IMR-90 (cell line): ENCODE measurements around the gene ETV4. TPM values are rescaled to one million over a fixed set of nuclear protein-coding genes. Genes with fewer than 3 reads are reported as not detected.

Experiments used
- ATAC-seq: fragments of 200-7000 bp; cut with Tn5 transposase; 2 replicates; pipeline ENCODE4 v1.9.1; 2020; ENCODE audit warnings: low read depth, mild to moderate bottlenecking, moderate library complexity
- BruUV-seq: library from RNA; stranded (reverse); fragments of 400-500 nt; replicated peaks from 2 replicates; lab custom pipeline; 2021; lab: Mats Ljungman, UMichigan
- CTCF ChIA-PET: fragments of 300-600 bp; formaldehyde crosslinking; extraction: SDS; loops from one replicate; lab custom pipeline; 2021; ENCODE audit warnings: antibody characterized with exemption; lab: Yijun Ruan, JAX
- POLR2A ChIA-PET: fragments of 300-600 bp; sonication (Branson Sonifier 250); formaldehyde crosslinking; loops from one replicate; lab custom pipeline; 2022; ENCODE audit warnings: antibody characterized with exemption; ENCODE audit not compliant: unreplicated experiment; lab: Charles Lee
- DNase-seq: peaks from one replicate; pipeline ENCODE4 v3.0.0; 2013
- H2AFZ ChIP-seq: replicated peaks from 2 replicates; pipeline ENCODE3; 2013; ENCODE audit warnings: low read length, mild to moderate bottlenecking; ENCODE audit not compliant: poor library complexity
- H2AK5ac ChIP-seq: 2 replicates; pipeline ENCODE4 v1.6.1; 2013; ENCODE audit warnings: low read depth, low read length, inconsistent platforms
- H2AK9ac ChIP-seq: replicated peaks from 2 replicates; pipeline ENCODE3; 2013; ENCODE audit warnings: mild to moderate bottlenecking, low read depth, low read length, moderate library complexity; ENCODE audit not compliant: poor library complexity
- H2BK120ac ChIP-seq: 2 replicates; pipeline ENCODE4 v1.6.1; 2013; ENCODE audit warnings: low read depth, low read length, inconsistent platforms
- H2BK15ac ChIP-seq: 3 replicates; pipeline ENCODE4 v1.6.1; 2013; ENCODE audit warnings: low read depth, low read length, inconsistent platforms
- H2BK20ac ChIP-seq: 2 replicates; pipeline ENCODE4 v1.6.1; 2013; ENCODE audit warnings: low read depth, mild to moderate bottlenecking, inconsistent platforms, low read length, moderate library complexity
- H2BK5ac ChIP-seq: 2 replicates; pipeline ENCODE4 v1.6.1; 2013; ENCODE audit warnings: mild to moderate bottlenecking, low read depth, low read length, inconsistent platforms; ENCODE audit not compliant: poor library complexity, severe bottlenecking
- H3K14ac ChIP-seq: replicated peaks from 2 replicates; pipeline ENCODE4 v1.6.1; 2013; ENCODE audit warnings: low read depth, low read length, inconsistent platforms
- H3K18ac ChIP-seq: 2 replicates; pipeline ENCODE4 v1.6.1; 2013; ENCODE audit warnings: low read depth, low read length, control low read depth
- H3K23ac ChIP-seq: 2 replicates; pipeline ENCODE4 v1.6.1; 2013; ENCODE audit warnings: low read depth, low read length, inconsistent platforms
- H3K27ac ChIP-seq: 2 replicates; pipeline ENCODE4 v1.5.1; 2013; ENCODE audit warnings: mild to moderate bottlenecking, control low read depth, low read length; ENCODE audit not compliant: insufficient read depth
- H3K27me3 ChIP-seq: 2 replicates; pipeline ENCODE4 v1.6.1; 2013; ENCODE audit warnings: low read length; ENCODE audit not compliant: control insufficient read depth, insufficient read depth
- H3K36me3 ChIP-seq: 2 replicates; pipeline ENCODE4 v1.6.1; 2013; ENCODE audit warnings: low read length, mixed read lengths; ENCODE audit not compliant: control insufficient read depth, insufficient read depth
- H3K4ac ChIP-seq: 2 replicates; pipeline ENCODE4 v1.6.1; 2013; ENCODE audit warnings: low read depth, low read length, inconsistent platforms
- H3K4me1 ChIP-seq: 2 replicates; pipeline ENCODE4 v1.6.1; 2013; ENCODE audit warnings: low read length, mixed read lengths; ENCODE audit not compliant: control insufficient read depth, insufficient read depth
- H3K4me2 ChIP-seq: 2 replicates; pipeline ENCODE4 v1.6.1; 2013; ENCODE audit warnings: low read depth, mild to moderate bottlenecking, control low read depth, low read length, moderate library complexity
- H3K4me3 ChIP-seq: 2 replicates; pipeline ENCODE4 v1.5.1; 2013; ENCODE audit warnings: low read depth, mild to moderate bottlenecking, control low read depth, low read length, moderate library complexity; ENCODE audit not compliant: insufficient read depth
- H3K56ac ChIP-seq: 2 replicates; pipeline ENCODE4 v1.6.1; 2013; ENCODE audit warnings: low read length, inconsistent platforms; ENCODE audit not compliant: insufficient read depth; ENCODE audit errors: extremely low read depth
- H3K79me1 ChIP-seq, 2 experiments: 2 replicates each; pipeline ENCODE4 v1.6.1; 2013; ENCODE audit warnings: low read length in 2 of 2, inconsistent platforms in 1 of 2, low read depth in 1 of 2
- H3K9ac ChIP-seq: 2 replicates; pipeline ENCODE4 v1.6.1; 2013; ENCODE audit warnings: low read depth, low read length, control low read depth
- H3K9me1 ChIP-seq: 2 replicates; pipeline ENCODE4 v1.6.1; 2013; ENCODE audit warnings: low read length, inconsistent platforms; ENCODE audit not compliant: insufficient read depth
- H3K9me3 ChIP-seq: 2 replicates; pipeline ENCODE4 v1.6.1; 2013; ENCODE audit warnings: low read length; ENCODE audit not compliant: control insufficient read depth, insufficient read depth
- H4K20me1 ChIP-seq: 2 replicates; pipeline ENCODE4 v1.6.1; 2013; ENCODE audit warnings: low read length, inconsistent platforms; ENCODE audit not compliant: insufficient read depth
- H4K5ac ChIP-seq: 2 replicates; pipeline ENCODE4 v1.6.1; 2013; ENCODE audit warnings: mild to moderate bottlenecking, low read depth, low read length, control low read depth
- H4K8ac ChIP-seq, 2 experiments: 2 replicates each; pipeline ENCODE4 v1.6.1; 2013; ENCODE audit warnings: low read depth in 2 of 2, low read length in 2 of 2, control low read depth in 1 of 2, inconsistent platforms in 1 of 2
- H4K91ac ChIP-seq: 2 replicates; pipeline ENCODE4 v1.6.1; 2013; ENCODE audit warnings: low read depth, low read length, inconsistent platforms; ENCODE audit not compliant: insufficient read depth
- BHLHE40 ChIP-seq: fragments of 150-350 bp; IDR thresholded peaks from 2 replicates; pipeline ENCODE4 v1.6.1; 2016; ENCODE audit warnings: mild to moderate bottlenecking, low read depth, low read length
- CEBPB ChIP-seq: IDR thresholded peaks from 2 replicates; pipeline ENCODE4 v1.6.1; 2012; ENCODE audit warnings: low read depth, low read length, improper control_type of control experiment
- CTCF ChIP-seq: conservative IDR thresholded peaks from 2 replicates; pipeline ENCODE4 v1.5.1; 2012; ENCODE audit warnings: mild to moderate bottlenecking, low read depth, low read length, improper control_type of control experiment
- MAFK ChIP-seq: IDR thresholded peaks from 2 replicates; pipeline ENCODE4 v1.6.1; 2012; ENCODE audit warnings: low read depth, low read length, improper control_type of control experiment
- MXI1 ChIP-seq: IDR thresholded peaks from 2 replicates; pipeline ENCODE4 v1.6.1; 2012; ENCODE audit warnings: low read depth, mild to moderate bottlenecking, low read length, moderate library complexity, borderline replicate concordance
- NFE2L2 ChIP-seq: fragments of 150-350 bp; IDR thresholded peaks from 2 replicates; pipeline ENCODE4 v1.6.1; 2016; ENCODE audit warnings: low read depth, mild to moderate bottlenecking, low read length
- POLR2A ChIP-seq: IDR thresholded peaks from 2 replicates; pipeline ENCODE4 v1.6.1; 2012; ENCODE audit warnings: mild to moderate bottlenecking, low read depth, low read length
- RCOR1 ChIP-seq: IDR thresholded peaks from 2 replicates; pipeline ENCODE4 v1.6.1; 2012; ENCODE audit warnings: mild to moderate bottlenecking, low read length, improper control_type of control experiment; ENCODE audit not compliant: insufficient replicate concordance
- RFX5 ChIP-seq: IDR thresholded peaks from 2 replicates; pipeline ENCODE4 v1.8.0; 2012; ENCODE audit warnings: low read depth, mild to moderate bottlenecking, low read length, moderate library complexity
- SMC3 ChIP-seq: fragments of 150-350 bp; IDR thresholded peaks from 2 replicates; pipeline ENCODE4 v1.6.1; 2016; ENCODE audit warnings: low read depth, mild to moderate bottlenecking, antibody characterized with exemption, low read length, moderate library complexity
- USF2 ChIP-seq: fragments of 150-350 bp; IDR thresholded peaks from 2 replicates; pipeline ENCODE4 v1.6.1; 2017; ENCODE audit warnings: mild to moderate bottlenecking, antibody characterized with exemption, low read length, low read depth
- WGBS, 2 experiments: methylation state at CpG; one replicate each; pipeline versions ENCODE4 v1.1.5 to v1.1.7; 2013; ENCODE audit warnings: missing lambda C conversion rate in 2 of 2; ENCODE audit not compliant: insufficient read length in 1 of 2; ENCODE audit errors: extremely low coverage in 2 of 2; 5-methylcytosine and 5-hydroxymethylcytosine counted together
- dilution Hi-C: fragments of 300-500 bp; cut with HindIII; formaldehyde crosslinking; loops from one replicate; pipeline ENCODE4 v1.14.3; 2018; ENCODE audit warnings: low sequenced_read_pairs; ENCODE audit not compliant: unreplicated experiment
- in situ Hi-C: fragments of 300-500 bp; cut with MboI; formaldehyde crosslinking; loops from 3 replicates; pipeline ENCODE4 v1.14.3; 2019; ENCODE audit warnings: low sequenced_read_pairs, inconsistent platforms, mixed read lengths
- intact Hi-C: fragments of 100-400 bp; cut with micrococcal nuclease; formaldehyde crosslinking; loops from 2 replicates; pipeline ENCODE4 v1.10.0; 2022
- polyA plus RNA-seq, 3 experiments: library from polyadenylated mRNA; depleted of rRNA; stranded (reverse); fragments of >200 nt; gene quantifications; 2 replicates each; pipeline ENCODE4 v1.2.3, GENCODE V29; 2012; ENCODE audit warnings: low replicate concordance in 1 of 3
- total RNA-seq: library from RNA; depleted of rRNA; stranded (reverse); fragments of >200 nt; gene quantifications from 2 replicates; pipeline ENCODE4 v1.2.3, GENCODE V29; 2012
- TF ChIP-seq, protein P1 (sequence below): fragments of 150-350 bp; IDR thresholded peaks from 2 replicates; pipeline ENCODE4 v1.6.1; 2016; ENCODE audit warnings: low read depth, mild to moderate bottlenecking, low read length, moderate library complexity, borderline replicate concordance

Gene ETV4
- total and polyA plus RNA-seq, 2 of the 4 experiments (the other 2 are of a cell fraction): 4.3 to 13.2 TPM

DNA sequence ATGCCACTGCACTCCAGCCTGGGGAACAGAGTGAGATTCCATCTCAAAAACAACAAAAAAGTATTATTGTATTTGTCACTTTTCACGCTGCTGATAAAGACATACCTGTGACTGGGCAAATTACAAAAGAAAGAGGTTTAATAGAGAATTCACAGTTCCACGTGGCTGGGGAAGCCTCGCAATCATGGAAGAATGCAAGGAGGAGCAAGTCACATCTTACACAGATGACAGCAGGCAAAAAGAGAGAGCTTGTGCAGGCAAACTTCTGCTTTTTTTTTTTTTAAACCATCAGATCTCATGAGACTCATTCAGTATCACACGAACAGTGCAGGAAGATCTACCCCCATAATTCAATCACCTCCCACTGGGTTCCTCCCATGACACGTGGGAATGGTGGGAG lies 41.5 kb upstream of the ETV4 start:
- Histone ChIP-seq H2AK9ac (no peak overlapping the region), H2BK20ac (0 out of 2 replicates have a peak overlapping the region, but pooled peaks have one; percentile 24), H2BK120ac (0 out of 2 replicates have a peak overlapping the region, but pooled peaks have one; percentile 28), H3K36me3 (no peaks in the 10 kb centered on the region), H2BK5ac (no peak overlapping the region), H4K20me1 (no peaks in the 10 kb centered on the region), H3K27ac (no peak overlapping the region), H3K9ac (no peak overlapping the region), H3K4ac (peak overlapping the region; percentile 18; the same call in 1 of the 2 replicates), H3K4me2 (no peak overlapping the region), H3K9me1 (peaks cover 6% of the 10 kb centered on the region; the same call in 1 of the 2 replicates), H4K5ac (no peak overlapping the region), H3K9me3 (no peaks in the 10 kb centered on the region), H3K4me3 (no peak overlapping the region), H4K8ac (no peak overlapping the region), H2AK5ac (no peak overlapping the region), H4K91ac (no peak overlapping the region), H2BK15ac (0 out of 3 replicates have a peak overlapping the region, but pooled peaks have one; percentile 5), H3K4me1 (peaks cover 18% of the 10 kb centered on the region), H3K23ac (no peak overlapping the region), H3K27me3 (no peaks in the 10 kb centered on the region), H3K14ac (no peak overlapping the region), H3K56ac (no peak overlapping the region), H2AFZ (no peak overlapping the region), H3K18ac (no peak overlapping the region), H3K79me1 (no peaks in the 10 kb centered on the region)
- no CpG with 5 or more reads among the region's 5 CpGs for WGBS, 2 experiments
- intact Hi-C loops (no loop called here), in situ Hi-C loops (no loop called here), dilution Hi-C loops (no loop called here)
- ChIA-PET POLR2A (no interaction called here), CTCF (interaction anchor here (1.0 kb wide), 1 partner anchor 11 kb away, joined by 3 read pairs; no protein-coding TSS in a partner anchor)
- DNase-seq (no peak), ATAC-seq (no peak)
- BruUV-seq: no TSS peak
- no peak for TF ChIP-seq MXI1
- TF ChIP-seq RFX5: no peak
- TF ChIP-seq CTCF: no peak
- no peak for TF ChIP-seq POLR2A
- TF ChIP-seq, protein P1, sequence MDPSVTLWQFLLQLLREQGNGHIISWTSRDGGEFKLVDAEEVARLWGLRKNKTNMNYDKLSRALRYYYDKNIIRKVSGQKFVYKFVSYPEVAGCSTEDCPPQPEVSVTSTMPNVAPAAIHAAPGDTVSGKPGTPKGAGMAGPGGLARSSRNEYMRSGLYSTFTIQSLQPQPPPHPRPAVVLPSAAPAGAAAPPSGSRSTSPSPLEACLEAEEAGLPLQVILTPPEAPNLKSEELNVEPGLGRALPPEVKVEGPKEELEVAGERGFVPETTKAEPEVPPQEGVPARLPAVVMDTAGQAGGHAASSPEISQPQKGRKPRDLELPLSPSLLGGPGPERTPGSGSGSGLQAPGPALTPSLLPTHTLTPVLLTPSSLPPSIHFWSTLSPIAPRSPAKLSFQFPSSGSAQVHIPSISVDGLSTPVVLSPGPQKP: no peak
- no peak for TF ChIP-seq NFE2L2
- TF ChIP-seq SMC3: no peak
- TF ChIP-seq RCOR1: no peak
- no peak for TF ChIP-seq USF2
- TF ChIP-seq MAFK: no peak
- TF ChIP-seq BHLHE40: no peak
- TF ChIP-seq CEBPB: no peak
